ENCODE results near the gene PTPN13.
"Not testable (repeated sequence)": the region's sequence is repeated elsewhere in the genome, so short reads cannot be mapped to it uniquely, and the experiment has no call there.

PTPN13 gene

DNA sequence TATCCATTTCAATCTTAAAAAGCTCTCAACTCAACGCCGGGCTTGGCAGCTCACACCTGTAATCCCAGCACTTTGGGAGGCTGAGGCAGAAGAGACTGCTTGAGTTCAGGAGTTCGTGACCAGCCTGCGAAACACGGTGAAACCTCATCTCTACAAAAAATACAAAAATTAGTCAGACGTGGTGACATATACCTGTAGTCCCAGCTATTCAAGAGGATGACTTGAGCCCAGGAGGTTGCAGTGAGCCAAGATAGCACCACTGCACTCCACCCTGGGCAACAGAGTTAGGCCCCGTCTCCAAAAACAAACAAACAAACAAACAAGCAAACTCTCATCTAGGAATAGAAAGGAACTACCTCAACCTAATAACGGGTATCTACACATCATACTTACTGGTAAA lies 50.8 kb downstream of the PTPN13 start:
- no peak for DNase-seq (ENCODE audit: low spot score)

DNA sequence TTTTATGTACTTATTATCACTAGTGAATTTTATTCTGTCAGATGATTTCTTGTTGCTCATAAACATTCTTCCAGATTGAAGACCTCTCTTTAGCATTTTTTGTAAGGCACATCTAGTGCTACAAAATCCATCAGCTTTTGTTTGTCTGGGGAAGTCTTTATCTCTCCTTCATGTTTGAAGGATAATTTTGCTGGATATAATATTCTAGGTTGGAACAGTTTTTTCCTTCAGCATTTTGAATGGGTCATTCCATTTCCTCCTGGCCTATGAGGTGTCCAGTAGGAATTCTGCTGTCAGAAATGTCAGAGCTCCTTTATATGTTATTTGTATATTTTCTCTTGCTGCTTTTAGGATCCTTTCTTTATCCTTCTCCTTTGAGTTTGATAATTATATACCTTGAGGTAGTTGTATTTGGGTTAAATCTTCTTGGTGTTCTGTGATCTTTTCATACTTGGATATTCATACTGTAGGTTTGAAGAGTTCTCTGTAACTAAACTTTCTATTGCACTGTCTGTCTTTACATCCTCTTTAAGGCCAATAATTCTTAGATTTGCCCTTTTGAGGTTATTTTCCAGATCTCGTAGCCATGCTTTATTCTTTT lies 58.3 kb downstream of the PTPN13 start:
- no peak for DNase-seq (ENCODE audit: low spot score)

GRCh38 chr4:86653237-86653865 lies 59.2 kb downstream of the PTPN13 start:
- no peak for DNase-seq (ENCODE audit: low spot score)

- not testable (repeated sequence) for DNase-seq (ENCODE audit: low spot score)
Observed at GRCh38 chr4:86656781-86657180, 62.7 kb downstream of the PTPN13 start.

DNA sequence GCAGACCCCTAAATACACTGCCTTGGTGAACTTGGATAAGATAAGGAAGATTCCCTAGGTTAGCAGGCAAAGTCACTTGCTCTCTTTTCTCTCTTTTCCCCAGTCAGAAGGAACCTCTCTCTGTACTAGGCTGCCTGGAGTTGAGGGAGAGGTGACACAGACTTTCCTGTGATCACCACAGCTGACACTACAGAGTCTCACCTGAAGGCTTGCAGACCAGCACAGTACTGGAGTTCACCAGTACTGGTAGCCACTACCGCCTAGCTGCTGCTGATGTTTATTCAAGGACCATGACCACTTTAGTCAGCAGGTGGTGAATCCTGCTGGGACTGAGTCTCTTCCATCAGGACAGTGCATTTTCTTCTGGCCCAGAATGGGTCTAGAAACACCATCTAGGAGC lies 63.3 kb downstream of the PTPN13 start:
- no peak for DNase-seq (ENCODE audit: low spot score)

DNA sequence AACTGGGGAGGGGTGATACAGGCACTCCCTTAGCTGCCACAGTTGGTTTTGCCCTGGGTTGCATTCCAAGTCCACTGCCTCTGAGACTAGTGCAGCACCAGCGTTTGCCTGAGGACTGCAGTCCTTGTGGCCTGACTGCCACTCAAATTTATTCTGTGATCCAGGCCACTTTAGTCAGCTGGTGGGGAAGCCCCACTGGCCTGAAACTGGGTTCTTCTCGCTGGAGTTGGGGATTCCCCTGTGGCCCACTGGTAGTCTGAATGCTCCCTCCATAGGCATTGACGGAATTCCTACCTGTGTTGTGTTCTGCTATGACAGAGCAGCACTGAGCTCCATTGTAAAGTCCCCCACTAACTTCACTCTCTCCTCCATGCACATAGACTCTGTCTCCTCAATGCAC lies 63.8 kb downstream of the PTPN13 start:
- no peak for DNase-seq (ENCODE audit: low spot score)

DNA sequence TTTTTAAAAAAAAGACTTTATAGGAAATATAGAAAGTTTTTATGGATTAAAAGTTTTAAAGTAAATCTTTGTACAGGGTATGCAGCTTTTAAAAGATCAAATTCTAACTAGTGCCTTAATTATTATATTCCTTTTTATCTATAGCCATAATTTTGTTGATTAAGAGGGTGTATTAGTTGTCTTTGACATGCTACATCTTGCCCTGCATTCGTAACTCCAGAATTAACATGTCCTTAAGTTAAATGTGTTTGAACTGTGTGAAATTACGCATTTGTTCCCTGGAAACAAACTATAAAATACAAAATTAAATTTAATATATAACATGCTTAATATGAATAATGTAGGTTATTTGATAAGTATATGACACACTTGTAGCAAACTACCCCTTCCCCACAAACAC lies 66.3 kb downstream of the PTPN13 start:
- DNase-seq (ENCODE audit: low spot score): no peak

DNA sequence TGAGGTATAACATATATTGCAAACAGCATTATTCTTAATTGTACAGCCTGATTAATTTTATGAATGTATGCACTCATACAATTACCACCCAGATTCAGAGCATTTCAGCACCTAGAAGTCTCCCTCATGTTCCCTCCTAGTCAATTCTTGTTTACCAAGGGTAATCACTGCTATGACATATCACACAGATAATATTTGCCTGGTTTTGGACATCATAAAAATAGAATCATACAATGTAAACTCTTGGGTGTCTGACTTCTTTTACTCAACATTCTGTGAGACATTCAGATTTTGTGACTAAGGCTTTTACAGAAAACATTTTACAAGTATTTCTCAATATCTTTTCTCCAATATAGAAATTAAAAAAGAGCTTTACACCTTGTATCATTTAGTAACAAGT lies 66.9 kb downstream of the PTPN13 start:
- no peak for DNase-seq (ENCODE audit: low spot score)

DNA sequence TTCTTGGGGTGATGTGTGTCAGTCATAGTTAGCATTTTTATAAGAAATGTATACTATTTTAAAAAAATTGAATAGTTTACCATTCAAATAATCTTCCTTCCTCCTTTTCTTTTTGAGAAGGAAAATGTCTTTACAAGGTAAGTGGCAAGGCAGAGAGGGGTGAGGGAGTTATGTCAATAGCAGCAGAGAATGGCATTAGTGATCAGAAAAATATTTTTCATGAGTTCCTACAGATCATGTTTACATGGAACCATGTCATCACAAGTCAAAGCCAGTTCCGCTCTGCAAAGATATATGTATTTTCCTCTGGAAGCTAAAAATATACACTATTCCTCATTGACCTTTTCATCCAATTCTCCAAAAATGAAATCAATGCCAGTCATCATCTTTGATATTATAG lies 67.3 kb downstream of the PTPN13 start:
- DNase-seq (ENCODE audit: low spot score): no peak

DNA sequence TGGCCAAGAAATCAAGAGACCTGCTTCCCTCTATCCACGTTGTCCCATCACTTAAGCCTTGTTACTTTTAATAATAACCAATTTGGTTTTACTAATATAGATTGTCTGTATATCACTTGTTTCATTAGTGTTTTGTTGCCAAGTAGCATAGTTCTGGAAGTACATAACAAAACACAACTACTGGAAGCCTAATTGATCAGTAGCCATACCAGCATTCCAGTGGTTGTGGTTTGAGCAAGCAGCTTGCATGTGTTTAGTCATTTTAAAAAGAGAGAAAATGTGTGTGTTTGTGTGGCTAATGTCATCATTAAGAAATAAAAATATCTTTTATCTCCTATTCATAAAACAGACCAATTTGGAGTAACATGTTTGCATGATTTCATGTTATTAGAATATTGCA lies 70.8 kb downstream of the PTPN13 start:
- no peak for DNase-seq (ENCODE audit: low spot score)

DNA sequence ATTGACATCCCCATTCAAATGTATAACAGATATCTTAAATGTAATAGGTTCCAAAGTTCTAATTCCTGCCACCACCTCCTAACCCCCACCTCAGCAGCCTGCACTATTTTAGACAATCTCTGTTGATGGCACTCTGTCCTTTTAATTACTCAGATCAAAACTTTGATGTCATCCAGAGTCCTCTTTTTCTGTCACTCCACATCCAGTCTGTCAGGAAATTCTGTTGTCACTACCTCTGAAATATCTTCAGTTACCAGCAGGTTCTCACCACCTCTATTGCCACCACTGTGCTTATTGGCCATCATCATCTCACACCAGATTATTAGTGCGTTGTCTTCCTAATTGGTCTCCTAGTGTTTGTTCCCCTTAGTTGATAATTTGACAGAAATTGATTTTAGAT lies 76.2 kb downstream of the PTPN13 start:
- DNase-seq (ENCODE audit: low spot score): no peak

DNA sequence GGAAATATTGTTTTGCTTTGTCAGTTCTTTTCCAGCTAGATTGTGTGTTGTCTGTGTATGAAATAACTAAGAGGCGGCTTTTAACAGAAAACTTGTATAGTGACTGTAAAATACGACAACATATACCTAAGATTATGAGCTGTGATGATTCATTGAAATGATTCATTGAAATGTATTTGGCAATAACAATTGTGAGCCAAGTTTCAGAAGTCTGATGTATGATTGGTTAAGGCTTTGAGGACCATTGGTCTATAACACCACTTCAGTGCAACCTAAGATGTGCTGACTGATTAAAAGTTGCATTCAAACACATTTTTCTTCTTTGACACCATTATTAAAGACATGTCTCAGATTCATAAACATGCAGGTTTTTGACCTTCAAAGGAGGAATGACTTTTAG lies 76.6 kb downstream of the PTPN13 start:
- no peak for DNase-seq (ENCODE audit: low spot score)

DNA sequence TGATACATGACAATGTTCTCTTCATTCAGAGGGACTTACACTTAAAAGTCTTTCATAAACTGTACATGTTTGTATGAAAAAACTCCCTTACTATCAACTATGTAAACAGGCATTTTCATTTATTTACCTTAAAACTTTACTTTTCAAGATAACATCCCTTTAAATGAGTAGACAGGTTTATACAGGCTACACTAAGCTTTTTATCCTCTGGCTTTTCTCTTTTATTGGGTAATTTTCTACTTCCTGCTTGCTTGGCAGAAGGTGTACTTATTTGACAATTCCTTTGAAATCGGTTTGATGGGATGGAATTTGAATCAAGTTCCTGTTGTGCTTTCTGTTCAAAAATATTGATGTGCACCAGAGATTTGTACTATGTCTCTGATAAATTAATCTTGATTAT lies 81.4 kb downstream of the PTPN13 start:
- DNase-seq (ENCODE audit: low spot score): no peak

DNA sequence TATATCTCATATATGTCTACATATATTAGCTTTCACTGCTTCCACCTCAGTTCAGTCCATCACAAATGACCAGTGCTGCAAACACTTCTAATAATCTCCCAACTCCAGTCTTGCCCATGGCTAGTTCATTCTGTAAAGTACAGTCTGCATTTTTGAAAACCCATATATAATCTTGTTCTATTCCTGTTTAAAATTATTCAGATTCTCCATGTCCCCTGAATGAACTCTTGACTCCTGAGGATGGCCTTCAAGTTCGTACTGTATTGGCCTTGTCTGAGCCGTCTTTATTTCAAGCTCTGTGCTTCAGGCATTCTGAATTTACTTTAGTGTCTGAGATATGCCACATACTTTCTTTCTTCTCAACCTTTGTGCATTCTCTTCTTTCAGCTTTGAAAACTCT lies 84.7 kb downstream of the PTPN13 start:
- no peak for DNase-seq (ENCODE audit: low spot score)

DNA sequence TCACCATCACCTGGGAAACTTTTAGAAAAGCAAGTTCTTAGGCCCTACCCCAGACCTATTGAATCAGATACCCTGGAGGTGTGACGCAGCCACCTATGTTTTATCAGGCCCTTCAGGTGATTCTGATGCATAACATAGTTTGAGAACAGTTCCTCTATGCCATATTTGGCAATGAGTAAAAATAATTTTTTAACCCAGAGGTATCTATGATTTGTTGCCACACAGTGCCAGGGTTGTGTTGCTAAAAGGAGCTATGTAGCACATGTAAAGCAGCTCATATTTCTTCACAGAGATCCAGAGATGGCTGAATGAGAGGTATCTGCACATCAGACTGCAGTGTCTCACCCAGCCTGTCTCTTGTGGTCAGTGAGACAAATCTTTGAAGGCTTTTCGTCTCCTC lies 85.3 kb downstream of the PTPN13 start:
- no peak for DNase-seq (ENCODE audit: low spot score)

DNA sequence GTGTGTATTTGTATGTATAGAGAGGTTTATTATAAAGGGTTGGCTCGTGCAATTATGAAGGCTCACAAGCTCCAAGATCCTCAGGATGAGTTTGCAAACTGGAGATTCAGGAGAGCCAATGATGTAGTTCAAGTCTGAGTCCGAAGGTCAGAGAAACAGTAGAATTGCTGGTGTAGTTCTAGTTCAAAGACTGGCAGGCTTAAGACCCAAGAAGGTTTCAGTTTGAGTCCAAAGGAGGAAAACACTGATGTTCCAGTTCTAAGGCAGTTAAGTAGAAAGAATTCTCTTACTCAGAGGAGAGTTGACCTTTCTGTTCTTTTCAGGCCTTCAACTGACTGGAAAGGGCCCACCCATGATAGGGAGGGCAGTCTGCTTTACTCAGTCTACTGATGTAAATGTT lies 89.1 kb downstream of the PTPN13 start:
- no peak for DNase-seq (ENCODE audit: low spot score)

DNA sequence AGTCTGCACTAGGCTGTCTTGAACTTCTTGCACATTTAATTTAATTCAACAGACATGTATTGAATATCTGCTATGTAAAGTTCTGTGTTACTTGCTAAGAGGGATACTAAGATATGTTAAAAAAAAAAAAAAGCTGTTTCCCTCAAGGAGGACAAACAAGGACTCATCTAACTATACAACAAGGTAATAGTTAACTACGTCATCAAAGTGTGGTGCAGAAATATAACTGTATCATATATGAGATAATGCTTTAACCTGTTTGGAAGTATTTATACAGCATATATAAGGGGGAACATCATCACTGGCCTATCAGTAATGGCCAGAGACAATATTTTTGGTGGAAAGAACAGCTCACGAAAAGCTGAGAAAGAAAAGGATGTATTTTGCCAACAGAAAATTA lies 89.9 kb downstream of the PTPN13 start:
- DNase-seq (ENCODE audit: low spot score): no peak

DNA sequence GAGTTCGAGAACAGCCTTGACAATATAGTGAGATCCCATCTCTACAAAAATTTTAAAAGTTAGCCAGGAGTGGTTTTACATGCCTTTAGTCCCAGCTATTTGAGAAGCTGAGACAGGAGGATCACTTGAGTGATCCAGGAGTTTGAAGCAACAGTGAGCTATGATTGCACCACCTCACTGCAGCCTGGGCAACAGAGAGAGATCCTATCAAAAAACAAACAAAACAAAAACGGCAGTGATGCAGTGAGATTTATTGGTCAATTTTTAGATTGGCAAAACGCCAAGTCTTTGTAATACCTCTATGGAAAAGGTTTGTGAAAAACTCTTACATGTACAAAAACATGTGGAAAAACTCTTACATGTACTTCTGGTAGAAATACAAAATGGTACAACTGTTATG lies 91.3 kb downstream of the PTPN13 start:
- DNase-seq (ENCODE audit: low spot score): peak; percentile 5

DNA sequence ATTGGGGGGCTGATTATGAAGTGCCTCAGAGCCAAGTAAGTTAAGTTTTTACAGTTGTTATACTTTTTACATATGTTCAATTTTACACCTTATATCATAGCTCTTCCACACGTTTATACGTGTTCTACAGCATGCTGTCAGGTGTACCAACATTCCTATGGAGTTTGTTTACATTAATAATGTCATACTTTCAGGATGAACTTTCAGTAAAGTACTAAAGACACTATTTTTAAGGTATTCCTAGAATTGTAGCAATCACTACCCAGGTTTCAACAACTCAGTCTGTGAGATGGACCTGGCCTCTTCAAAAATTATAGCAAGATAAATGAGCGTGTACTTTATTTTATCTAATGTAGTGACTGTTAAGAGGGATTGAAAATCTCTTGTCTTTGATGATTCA lies 92.6 kb downstream of the PTPN13 start:
- DNase-seq (ENCODE audit: low spot score): no peak

- no peak for DNase-seq (ENCODE audit: low spot score)
Observed at GRCh38 chr4:86688026-86688425, 93.9 kb downstream of the PTPN13 start.

DNA sequence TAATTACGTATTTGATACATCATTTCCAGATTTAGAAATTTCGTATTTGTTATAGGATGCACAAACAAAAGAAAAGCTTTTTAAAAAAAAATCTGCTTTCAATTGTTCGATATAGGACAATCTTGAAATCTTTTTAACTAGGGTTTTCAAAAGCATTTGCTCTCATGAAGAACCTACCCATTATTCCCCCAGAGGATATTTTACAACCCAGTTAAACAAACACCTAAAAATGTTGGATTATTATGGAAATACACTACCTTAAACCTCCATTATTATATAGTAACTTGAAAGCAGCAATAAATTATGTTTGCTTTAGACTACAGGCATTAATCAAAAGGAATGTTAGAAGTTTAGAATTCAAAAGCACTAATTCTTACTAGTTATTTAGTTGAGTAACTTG lies 110.5 kb downstream of the PTPN13 start:
- no peak for DNase-seq (ENCODE audit: low spot score)

- DNase-seq (ENCODE audit: low spot score): no peak
Observed at GRCh38 chr4:86706923-86707597, 112.9 kb downstream of the PTPN13 start.

DNA sequence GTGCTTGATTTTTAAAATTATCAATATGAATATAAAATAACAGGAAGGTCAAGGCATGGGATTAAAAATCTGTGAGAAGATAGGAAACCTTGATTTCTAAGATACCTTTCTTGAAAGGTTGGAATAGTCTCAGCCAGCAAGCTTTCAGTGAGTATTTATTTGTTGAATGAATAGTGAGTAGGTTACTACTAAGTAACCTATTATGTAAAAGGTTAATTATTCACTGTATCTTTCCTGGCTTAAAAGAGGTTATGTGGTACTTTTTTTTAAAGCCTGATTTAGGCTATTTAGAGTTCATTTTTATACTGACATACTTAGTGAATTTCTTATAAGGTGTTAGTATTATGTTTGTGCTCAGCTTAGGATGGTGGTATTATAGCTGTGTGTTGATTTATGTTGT lies 123.5 kb downstream of the PTPN13 start:
- no peak for DNase-seq (ENCODE audit: low spot score)

All from SK-N-DZ (cell line).